K562 (cell line): ENCODE data around the gene LEMD1. TPM values are rescaled to one million over a fixed set of nuclear protein-coding genes. Genes with fewer than 3 reads are reported as not detected.

ENCODE experiments used
- ATAC-seq: fragments of 200-7000 bp; cut with Tn5 transposase; 3 replicates; pipeline ENCODE4 v1.9.1; 2020; ENCODE audit warnings: moderate library complexity
- BruUV-seq: library from RNA; stranded (reverse); fragments of 400-500 nt; replicated peaks from 2 replicates; lab custom pipeline; 2021; lab: Mats Ljungman, UMichigan
- CTCF ChIA-PET: fragments of 300-600 bp; formaldehyde crosslinking; extraction: SDS; loops from one replicate; lab custom pipeline; 2021; ENCODE audit warnings: low intra/inter-chr PET ratio; lab: Yijun Ruan, JAX
- POLR2A ChIA-PET: fragments of 300-600, 350-650 bp; sonication (Branson Sonifier 250); formaldehyde crosslinking; extraction: SDS; loops from one replicate; lab custom pipeline; 2021; ENCODE audit warnings: antibody characterized with exemption, inconsistent platforms; lab: Yijun Ruan, JAX
- DNase-seq, 4 experiments: peaks; one replicate each; pipeline versions ENCODE4 v3.0.0 to v3.0.0-alpha.2; 2011 to 2018; ENCODE audit warnings: low spot score in 3 of 4, mixed read lengths in 3 of 4; ENCODE audit errors: extremely low read depth in 1 of 4
- FAIRE-seq: peaks from 2 replicates; lab custom pipeline; 2011; peaks lifted over from hg19 to GRCh38; lab: Jason Lieb, UNC
- H2AFZ ChIP-seq: 2 replicates; pipeline ENCODE4 v1.6.0; 2011; ENCODE audit warnings: low read depth, low read length, control low read depth, inconsistent platforms
- H3K27ac ChIP-seq: fragments of 200-600 bp; 3 replicates; pipeline ENCODE4 v1.8.0; 2011; ENCODE audit warnings: low read depth, mild to moderate bottlenecking, control low read depth, inconsistent platforms, low read length, moderate library complexity, mixed read lengths; ENCODE audit errors: extremely low read depth
- H3K27me3 ChIP-seq, 2 experiments: fragments of 300-600 bp in 1 of 2; 2 replicates in 1 of 2; 3 replicates in 1 of 2; pipeline versions ENCODE4 v1.6.0 to v1.8.0; 2011; ENCODE audit warnings: inconsistent platforms in 2 of 2, low read length in 2 of 2, mild to moderate bottlenecking in 1 of 2, mixed read lengths in 1 of 2, moderate library complexity in 1 of 2; ENCODE audit not compliant: control insufficient read depth in 2 of 2, insufficient read depth in 2 of 2
- H3K36me3 ChIP-seq: fragments of 300-600 bp; 3 replicates; pipeline ENCODE4 v1.8.0; 2011; ENCODE audit warnings: mild to moderate bottlenecking, low read length, inconsistent platforms; ENCODE audit not compliant: control insufficient read depth, insufficient read depth
- H3K4me1 ChIP-seq, 2 experiments: fragments of 200-600 bp in 1 of 2; replicated peaks in 1 of 2; 2 replicates in 1 of 2; 3 replicates in 1 of 2; pipeline versions ENCODE4 v1.5.1 to v1.8.0; 2011; ENCODE audit warnings: inconsistent platforms in 2 of 2, low read length in 2 of 2, mild to moderate bottlenecking in 1 of 2, mixed read lengths in 1 of 2, moderate library complexity in 1 of 2; ENCODE audit not compliant: control insufficient read depth in 2 of 2, insufficient read depth in 2 of 2
- H3K4me2 ChIP-seq: 2 replicates; pipeline ENCODE4 v1.6.1; 2011; ENCODE audit warnings: low read length, control low read depth, inconsistent platforms, mixed read lengths; ENCODE audit not compliant: insufficient read depth
- H3K4me3 ChIP-seq: fragments of 200-600 bp; sonication (generic), shearing (Covaris generic); 2 replicates; pipeline ENCODE4 v1.5.1; 2016; ENCODE audit warnings: control low read depth, inconsistent platforms
- H3K79me2 ChIP-seq: fragments of 200-600 bp; 3 replicates; pipeline ENCODE4 v1.8.0; 2011; ENCODE audit warnings: low read length, inconsistent platforms; ENCODE audit not compliant: control insufficient read depth, insufficient read depth
- H3K9ac ChIP-seq, 2 experiments: 2 replicates each; pipeline versions ENCODE4 v1.6.0 to v1.6.1; 2011; ENCODE audit warnings: low read depth in 2 of 2, low read length in 2 of 2, control low read depth in 1 of 2, inconsistent platforms in 1 of 2, mild to moderate bottlenecking in 1 of 2, mixed read lengths in 1 of 2; ENCODE audit not compliant: insufficient read depth in 1 of 2
- H3K9me1 ChIP-seq: one replicate; pipeline ENCODE4 v1.6.0; 2011; ENCODE audit warnings: inconsistent platforms, mild to moderate bottlenecking, low read length, moderate library complexity; ENCODE audit not compliant: control insufficient read depth, insufficient read depth
- H3K9me3 ChIP-seq: replicated peaks from 2 replicates; pipeline ENCODE4 v1.5.1; 2011; ENCODE audit warnings: low read depth, low read length, inconsistent platforms; ENCODE audit not compliant: control insufficient read depth, insufficient read depth
- H4K20me1 ChIP-seq: replicated peaks from 2 replicates; pipeline ENCODE4 v1.6.1; 2011; ENCODE audit warnings: low read length, inconsistent platforms, mixed read lengths; ENCODE audit not compliant: control insufficient read depth, insufficient read depth
- ESRRA ChIP-seq: fragments of 450-650 bp; IDR thresholded peaks from 2 replicates; pipeline ENCODE4 v1.6.1; 2014; ENCODE audit warnings: low read depth, mild to moderate bottlenecking, moderate library complexity, borderline replicate concordance
- FUS ChIP-seq: fragments of 200-400 bp; formaldehyde crosslinking; optimal IDR thresholded peaks from 2 replicates; pipeline ENCODE3; 2017; ENCODE audit warnings: low read depth, low read length
- GTF2B ChIP-seq: IDR thresholded peaks from 2 replicates; pipeline ENCODE4 v1.6.1; 2011; ENCODE audit not compliant: insufficient read length; ENCODE audit errors: extremely low read depth
- SMARCB1 ChIP-seq: IDR thresholded peaks from 2 replicates; pipeline ENCODE4 v1.6.1; 2011; ENCODE audit warnings: improper control_type of control experiment, low read depth; ENCODE audit not compliant: insufficient read length
- ZBTB49 ChIP-seq: sonication (generic); formaldehyde crosslinking; IDR thresholded peaks from 2 replicates; pipeline ENCODE4 v1.8.0; 2022; ENCODE audit warnings: missing genetic modification reagents, mild to moderate bottlenecking, borderline replicate concordance
- ZNF134 ChIP-seq: fragments of 250-450 bp; sonication (Bioruptor Pico); conservative IDR thresholded peaks from 2 replicates; pipeline ENCODE4 v1.4.0; 2020
- ZNF146 ChIP-seq: IDR thresholded peaks from one replicate; pipeline ENCODE4 v1.6.1; 2018; ENCODE audit warnings: missing compliant biosample characterization; ENCODE audit not compliant: unreplicated experiment
- WGBS: fragments of 100-300 bp; shearing (Covaris generic); methylation state at CpG from one replicate; pipeline ENCODE4 v1.1.6; 2016; ENCODE audit warnings: low coverage, mixed read lengths; ENCODE audit not compliant: insufficient coverage; ENCODE audit errors: missing lambda C conversion rate; 5-methylcytosine and 5-hydroxymethylcytosine counted together
- in situ Hi-C: fragments of 300-500 bp; cut with MboI; formaldehyde crosslinking; loops from 4 replicates; pipeline ENCODE4 v1.15.0; 2018; ENCODE audit warnings: inconsistent platforms, mixed read lengths
- intact Hi-C: fragments of 100-400 bp; cut with micrococcal nuclease; formaldehyde crosslinking; loops from 2 replicates; pipeline ENCODE4 v1.14.2; 2022
- polyA plus RNA-seq, 8 experiments: library from polyadenylated mRNA; depleted of rRNA in 4 of 8; stranded (reverse) in 5 of 8; unstranded in 3 of 8; fragments of >200 nt; fragmentation: Nextera tagmentation in 2 of 8; fragmentation: Illumina TruSeq in 1 of 8; extraction: Ambion mirVana in 2 of 8; extraction: Trizol in 1 of 8; gene quantifications; 2 replicates each; pipeline versions ENCODE4 v1.2.1 to v1.2.3, GENCODE V29; 2011 to 2014; ENCODE audit warnings: inconsistent platforms in 1 of 8, missing spikeins in 1 of 8
- total RNA-seq, 7 experiments: library from RNA; depleted of rRNA in 6 of 7; stranded (reverse); fragments of >200 nt in 6 of 7; fragmentation: Illumina TruSeq in 2 of 7; extraction: Trizol in 2 of 7; gene quantifications; 2 replicates each; pipeline versions ENCODE4 v1.2.1 to v1.2.3, GENCODE V29; 2011 to 2021; ENCODE audit warnings: low replicate concordance in 1 of 7
- TF ChIP-seq, protein P1 (sequence below): fragments of 450-650 bp; IDR thresholded peaks from 2 replicates; pipeline ENCODE4 v1.6.1; 2016

The LEMD1 gene
- total and polyA plus RNA-seq, 9 of the 15 experiments (the other 6 are each of a cell fraction or from before 2014, with no cell fraction given), result 0.11 to 2.4 (median 0.57) TPM; not detected in 1

DNA sequence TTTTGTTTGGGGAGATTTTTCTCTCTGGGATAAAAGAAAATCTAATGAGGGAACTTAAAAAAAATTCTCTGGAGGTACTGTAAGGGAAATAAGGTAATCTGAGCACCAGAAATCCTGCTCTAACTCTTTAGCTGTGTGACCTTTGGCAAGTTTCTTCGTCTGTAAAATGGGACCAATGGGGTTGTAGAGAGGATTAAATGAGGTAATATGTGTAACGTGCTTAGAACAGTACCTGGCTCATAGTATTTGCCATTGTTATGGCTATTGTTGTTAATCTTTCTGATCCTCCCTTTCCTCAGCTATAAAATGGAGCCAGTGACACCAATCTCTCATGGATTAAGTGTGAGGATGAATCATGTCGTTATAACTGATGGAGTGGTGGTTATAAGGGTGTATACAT lies 64.3 kb downstream of the LEMD1 start:
- in situ Hi-C loops, result loop anchor here (10.0 kb wide), 1 partner anchor 127 kb away; no protein-coding TSS in a partner anchor

More for the DNA sequence above, 64.3 kb downstream of the LEMD1 start:
- ATAC-seq, result no peak
- Histone ChIP-seq H3K4me2 (no peak overlapping the region), H3K9me3 (no peaks in the 10 kb centered on the region), H3K4me1 (peaks cover 0 to 3% of the 10 kb centered on the region in 2 experiments; a peak in 1 of 5 replicates), H2AFZ (no peak overlapping the region), H3K79me2 (no peaks in the 10 kb centered on the region), H4K20me1 (peaks cover 10% of the 10 kb centered on the region; the same call in 1 of the 2 replicates), H3K9me1 (no peaks in the 10 kb centered on the region), H3K27me3 (peaks cover 42 to 67% of the 10 kb centered on the region in 2 experiments), H3K9ac (no peak overlapping the region), H3K27ac (no peak overlapping the region), H3K4me3 (no peak overlapping the region), H3K36me3 (no peaks in the 10 kb centered on the region)
- no peak for TF ChIP-seq ZBTB49 (CRISPR knock-in tag)
- no peak for TF ChIP-seq ZNF134 (CRISPR knock-in tag)
- peak; percentile 52; the same call in 1 of the 2 replicates for TF ChIP-seq ESRRA
- TF ChIP-seq FUS, result no peak
- TF ChIP-seq, protein P1, sequence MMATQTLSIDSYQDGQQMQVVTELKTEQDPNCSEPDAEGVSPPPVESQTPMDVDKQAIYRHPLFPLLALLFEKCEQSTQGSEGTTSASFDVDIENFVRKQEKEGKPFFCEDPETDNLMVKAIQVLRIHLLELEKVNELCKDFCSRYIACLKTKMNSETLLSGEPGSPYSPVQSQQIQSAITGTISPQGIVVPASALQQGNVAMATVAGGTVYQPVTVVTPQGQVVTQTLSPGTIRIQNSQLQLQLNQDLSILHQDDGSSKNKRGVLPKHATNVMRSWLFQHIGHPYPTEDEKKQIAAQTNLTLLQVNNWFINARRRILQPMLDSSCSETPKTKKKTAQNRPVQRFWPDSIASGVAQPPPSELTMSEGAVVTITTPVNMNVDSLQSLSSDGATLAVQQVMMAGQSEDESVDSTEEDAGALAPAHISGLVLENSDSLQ, result no peak
- no peak for TF ChIP-seq ZNF146 (CRISPR knock-in tag)
- TF ChIP-seq SMARCB1, result no peak
- no peak for TF ChIP-seq GTF2B
- WGBS, result 0% methylated on average over 3 of the region's 3 CpGs
- BruUV-seq, result no TSS peak
- CTCF ChIA-PET, result no interaction called here
- POLR2A ChIA-PET, result no interaction called here
- no peak for FAIRE-seq
- intact Hi-C loops, result loop anchor here (10.0 kb wide), 1 partner anchor 77 kb away; no protein-coding TSS in a partner anchor
- DNase-seq, result no peak
